ENCODE results near the gene TLK2. TPM values are rescaled to one million over a fixed set of nuclear protein-coding genes. Genes with fewer than 3 reads are reported as not detected.

The TLK2 gene
- total RNA-seq, 1 experiment from 2014 or later = 68.8 TPM

- ChIA-PET CTCF (interaction anchor here (1.2 kb wide), 1 partner anchor 10 kb away, joined by 3 read pairs; no protein-coding TSS in a partner anchor), POLR2A (no interaction called here)
- H3K36me3 ChIP-seq (ENCODE audit: control insufficient read depth, insufficient read depth, low read length) = 0 out of 2 replicates have a peak, but pooled peaks cover 2% of the 10 kb centered on the region
- Mint-ChIP-seq H3K9me3 (ENCODE audit: unreplicated experiment) (no peaks in the 10 kb centered on the region), H3K4me1 (ENCODE audit: low read depth, unreplicated experiment) (no peaks in the 10 kb centered on the region), H3K27me3 (ENCODE audit: insufficient read depth, unreplicated experiment) (no peaks in the 10 kb centered on the region), H3K36me3 (ENCODE audit: insufficient read depth, unreplicated experiment) (peaks cover 73% of the 10 kb centered on the region), H3K4me3 (ENCODE audit: unreplicated experiment) (no peak overlapping the region), H3K27ac (ENCODE audit: unreplicated experiment) (no peak overlapping the region)
- DNase-seq = no peak
- no TSS peak for BruUV-seq (replicated peaks)
- no peaks in the 10 kb centered on the region for H3K9me3 ChIP-seq
- no peaks in the 10 kb centered on the region for H3K27me3 ChIP-seq (replicated peaks; ENCODE audit: control insufficient read depth, insufficient read depth, low read length)
- no peak overlapping the region for H3K4me3 ChIP-seq (ENCODE audit: low read depth, low read length)
- intact Hi-C loops (cut with micrococcal nuclease; ENCODE audit: unreplicated experiment) = no loop called here
- H3K4me1 ChIP-seq = no peaks in the 10 kb centered on the region
- no peak for TF ChIP-seq CTCF (IDR thresholded peaks at IDR 0.05; ENCODE audit: insufficient read depth in 1 of 2, low read depth in 1 of 2, low read length in 1 of 2, severe bottlenecking in 1 of 2, unreplicated experiment in 1 of 2)
Observed at GRCh38 chr17:62562656-62563055, 84.0 kb downstream of the TLK2 start.

GRCh38 chr17:62565817-62566216 is 87.2 kb downstream of the TLK2 start:
- BruUV-seq (replicated peaks) = no TSS peak
- Mint-ChIP-seq H3K4me3 (ENCODE audit: unreplicated experiment) (no peak overlapping the region), H3K36me3 (ENCODE audit: insufficient read depth, unreplicated experiment) (peaks cover 71% of the 10 kb centered on the region)

GRCh38 chr17:62566996-62567578 is 88.5 kb downstream of the TLK2 start:
- no TSS peak for BruUV-seq (replicated peaks)
- Mint-ChIP-seq H3K27me3 (ENCODE audit: insufficient read depth, unreplicated experiment) (no peaks in the 10 kb centered on the region), H3K9me3 (ENCODE audit: unreplicated experiment) (no peaks in the 10 kb centered on the region), H3K4me3 (ENCODE audit: unreplicated experiment) (no peak overlapping the region), H3K36me3 (ENCODE audit: insufficient read depth, unreplicated experiment) (peaks cover 59% of the 10 kb centered on the region), H3K4me1 (ENCODE audit: low read depth, unreplicated experiment) (no peaks in the 10 kb centered on the region), H3K27ac (ENCODE audit: unreplicated experiment) (no peak overlapping the region)
- H3K4me1 ChIP-seq = no peaks in the 10 kb centered on the region
- no peaks in the 10 kb centered on the region for H3K9me3 ChIP-seq
- no peak for DNase-seq
- no peak overlapping the region for H3K4me3 ChIP-seq (ENCODE audit: low read depth, low read length)
- 0 out of 2 replicates have a peak, but pooled peaks cover 2% of the 10 kb centered on the region for H3K36me3 ChIP-seq (ENCODE audit: control insufficient read depth, insufficient read depth, low read length)
- intact Hi-C loops (cut with micrococcal nuclease; ENCODE audit: unreplicated experiment) = no loop called here
- no peak for TF ChIP-seq CTCF (IDR thresholded peaks at IDR 0.05; ENCODE audit: insufficient read depth in 1 of 2, low read depth in 1 of 2, low read length in 1 of 2, severe bottlenecking in 1 of 2, unreplicated experiment in 1 of 2)
- POLR2A ChIA-PET = no interaction called here
- CTCF ChIA-PET = no interaction called here
- no peaks in the 10 kb centered on the region for H3K27me3 ChIP-seq (replicated peaks; ENCODE audit: control insufficient read depth, insufficient read depth, low read length)

More at GRCh38 chr17:62565817-62566216, 87.2 kb downstream of the TLK2 start:
- ChIA-PET POLR2A (no interaction called here), CTCF (no interaction called here)
- H3K9me3 Mint-ChIP-seq (ENCODE audit: unreplicated experiment) = no peaks in the 10 kb centered on the region
- Histone ChIP-seq H3K9me3 (no peaks in the 10 kb centered on the region), H3K4me1 (no peaks in the 10 kb centered on the region), H3K4me3 (ENCODE audit: low read depth, low read length) (no peak overlapping the region), H3K36me3 (ENCODE audit: control insufficient read depth, insufficient read depth, low read length) (0 out of 2 replicates have a peak, but pooled peaks cover 2% of the 10 kb centered on the region), H3K27me3 (replicated peaks; ENCODE audit: control insufficient read depth, insufficient read depth, low read length) (no peaks in the 10 kb centered on the region)
- no peaks in the 10 kb centered on the region for H3K4me1 Mint-ChIP-seq (ENCODE audit: low read depth, unreplicated experiment)
- intact Hi-C loops (cut with micrococcal nuclease; ENCODE audit: unreplicated experiment) = no loop called here
- no peak overlapping the region for H3K27ac Mint-ChIP-seq (ENCODE audit: unreplicated experiment)
- DNase-seq = no peak
- no peaks in the 10 kb centered on the region for H3K27me3 Mint-ChIP-seq (ENCODE audit: insufficient read depth, unreplicated experiment)
- no peak for TF ChIP-seq CTCF (IDR thresholded peaks at IDR 0.05; ENCODE audit: insufficient read depth in 1 of 2, low read depth in 1 of 2, low read length in 1 of 2, severe bottlenecking in 1 of 2, unreplicated experiment in 1 of 2)

Measured in Caco-2 (cell line).